GM13977 (cell line): ENCODE data around the gene MRPL39.

Experiments
- DNase-seq: peaks from one replicate; pipeline ENCODE4 v3.0.0; 2012; ENCODE audit warnings: low spot score
- CTCF ChIP-seq: IDR thresholded peaks from 2 replicates; pipeline ENCODE4 v1.5.1; 2012; ENCODE audit warnings: mild to moderate bottlenecking, control low read depth; ENCODE audit not compliant: insufficient read depth; ENCODE audit errors: extremely low read depth, missing control alignments
- in situ Hi-C: fragments of 300-500 bp; cut with MboI; formaldehyde crosslinking; loops from one replicate; pipeline ENCODE4 v1.12.0; 2022; ENCODE audit warnings: low sequenced_read_pairs, low pct_unique_long_range_greater_than_20kb, mixed read lengths, inconsistent platforms; ENCODE audit not compliant: unreplicated experiment

Gene MRPL39

GRCh38 chr21:25607151-25608043, at the start of gene MRPL39:
MRPL39 (minus strand) TSS chr21:25607481; CDS start chr21:25607475, 6 bp downstream.
- in situ Hi-C loops: loop anchor here (10.0 to 25.0 kb wide), 2 partner anchors 117 to 1105 kb away; no protein-coding TSS in a partner anchor

GRCh38 chr21:25656412-25656811, 49.1 kb upstream of the MRPL39 start:
- no peak for TF ChIP-seq CTCF
- no peak for DNase-seq
- in situ Hi-C loops: no loop called here

More at GRCh38 chr21:25607151-25608043, at the start of gene MRPL39:
- peak; percentile 92 for DNase-seq
- peak; percentile 88 for TF ChIP-seq CTCF

- TF ChIP-seq CTCF: no peak
- in situ Hi-C loops: no loop called here
- no peak for DNase-seq
These were observed 41.9 kb upstream of the MRPL39 start for GRCh38 chr21:25649146-25649545.

- no peak for TF ChIP-seq CTCF
- in situ Hi-C loops: no loop called here
- DNase-seq: no peak
These were observed 40.4 kb upstream of the MRPL39 start for GRCh38 chr21:25647647-25648046.

- no peak for DNase-seq
- in situ Hi-C loops: no loop called here
- TF ChIP-seq CTCF: no peak
These were observed 39.2 kb upstream of the MRPL39 start for GRCh38 chr21:25646474-25646873.

GRCh38 chr21:25643486-25643885, 36.2 kb upstream of the MRPL39 start:
- in situ Hi-C loops: no loop called here
- DNase-seq: no peak
- no peak for TF ChIP-seq CTCF
